Right lung (tissue), 5 donors: Measurements from ENCODE around the gene TMEM170A. TPM values are rescaled to one million over a fixed set of nuclear protein-coding genes. Genes with fewer than 3 reads are reported as not detected.

ENCODE experiments used
- DNase-seq, 2 donors: peaks; one replicate each; pipeline ENCODE4 v3.0.0-alpha.2; 2013
- polyA plus RNA-seq, 5 donors: library from polyadenylated mRNA; unstranded; fragments of 120-200 nt; gene quantifications; one replicate each; pipeline versions ENCODE4 v1.2.1 to v1.2.3, GENCODE V29; 2013; ENCODE audit warnings: inconsistent platforms in 1 of 5, low replicate concordance in 1 of 5; ENCODE audit not compliant: insufficient read length in 5 of 5, insufficient read depth in 1 of 5

TMEM170A gene
- polyA plus RNA-seq, 5 donors: 27.5 to 42.3 (median 37.3) TPM

- DNase-seq: no peak
These were observed 61.5 kb downstream of the TMEM170A start for GRCh38 chr16:75402821-75403475.

GRCh38 chr16:75402159-75402820, 62.2 kb downstream of the TMEM170A start:
- no peak for DNase-seq

DNA sequence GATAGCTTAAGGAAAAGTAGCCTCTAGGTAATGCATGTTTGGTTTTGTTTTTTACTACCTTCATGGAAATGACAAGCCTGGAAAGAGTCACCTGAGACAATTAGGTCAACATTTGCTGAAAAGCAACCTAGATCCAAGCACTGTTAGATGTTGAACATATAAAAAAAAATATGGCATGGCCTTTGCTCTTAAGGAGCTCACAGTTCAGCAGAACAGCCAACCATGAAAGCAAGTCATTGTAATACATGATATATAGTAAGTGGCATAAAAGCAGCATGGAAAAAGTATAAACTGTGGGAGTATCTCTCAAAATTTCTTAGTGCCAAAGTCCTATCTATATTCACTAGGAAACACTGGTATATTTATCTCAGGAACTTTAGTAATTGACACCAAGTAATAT, 62.8 kb downstream of the TMEM170A start:
- DNase-seq: no peak

- no peak for DNase-seq
These were observed 66.2 kb downstream of the TMEM170A start for GRCh38 chr16:75398333-75398732.

- no peak for DNase-seq
These were observed 69.5 kb downstream of the TMEM170A start for GRCh38 chr16:75394941-75395340.

Other genes starting within 250 kb of the TMEM170A start
- gene CTRB1, start 245.7 kb downstream of the TMEM170A start, polyA plus RNA-seq: under 1 TPM in 2 of 5 donors, not detected in 3; 0.09 to 0.12 TPM
- gene BCAR1, start 213.1 kb downstream of the TMEM170A start, polyA plus RNA-seq: 10 to 100 TPM; 32.6 to 76.2 (median 54.7) TPM
- gene CFDP1, start 31.2 kb downstream of the TMEM170A start, polyA plus RNA-seq: 100 to 1,000 TPM; 139 to 173 (median 147) TPM
- gene CHST6, start 30.8 kb upstream of the TMEM170A start, polyA plus RNA-seq: 1 to 10 TPM in 3 of 5 donors, under 1 TPM in 2; 0.80 to 2.1 (median 1.6) TPM
- 1 to 10 TPM in 1 of 5 donors, under 1 TPM in 4; 0.44 to 1.0 (median 0.67) TPM for gene CHST5, start 71.4 kb upstream of the TMEM170A start, polyA plus RNA-seq
- 10 to 100 TPM; 16.5 to 30.4 (median 26.4) TPM for gene TMEM231, start 91.6 kb upstream of the TMEM170A start, polyA plus RNA-seq
- 100 to 1,000 TPM; 131 to 151 (median 138) TPM for gene GABARAPL2, start 101.7 kb upstream of the TMEM170A start, polyA plus RNA-seq
- gene ADAT1, start 158.6 kb upstream of the TMEM170A start, polyA plus RNA-seq: 10 to 100 TPM; 40.7 to 54.5 (median 42.5) TPM
- 100 to 1,000 TPM; 114 to 134 (median 123) TPM for gene KARS1, start 183.0 kb upstream of the TMEM170A start, polyA plus RNA-seq
- gene TERF2IP, start 183.1 kb upstream of the TMEM170A start, polyA plus RNA-seq: 10 to 100 TPM; 74.8 to 83.9 (median 78.2) TPM
- under 1 TPM in 4 of 5 donors, not detected in 1; 0.09 to 0.30 (median 0.20) TPM for gene CPHXL2, start 212.3 kb upstream of the TMEM170A start, polyA plus RNA-seq
- under 1 TPM in 2 of 5 donors, not detected in 3; 0.18 to 0.28 TPM for gene DUXB, start 236.8 kb upstream of the TMEM170A start, polyA plus RNA-seq